Measurements from ENCODE around the gene CDH12.

DNA sequence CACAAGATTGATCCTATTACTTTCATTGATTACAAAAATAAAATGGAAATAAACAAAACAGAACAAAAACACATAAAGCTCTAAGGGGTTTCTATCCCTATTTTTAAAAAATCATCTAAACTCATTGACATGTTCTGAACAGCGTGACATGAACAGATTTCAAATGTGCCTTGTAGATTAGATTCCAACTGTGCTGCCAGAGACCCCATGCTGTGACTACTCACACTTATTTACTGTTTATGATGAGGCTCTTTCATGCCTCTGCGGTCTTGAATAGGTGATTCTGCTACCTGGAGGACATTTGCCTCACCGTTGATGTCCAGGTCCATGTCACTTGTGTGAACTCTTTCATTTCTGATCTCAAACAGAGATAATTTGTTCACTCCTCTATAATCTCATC, 990.2 kb downstream of the CDH12 start:
- TF ChIP-seq CTCF (IDR thresholded peaks at IDR 0.05; ENCODE audit: insufficient read depth, low read length, poor library complexity, severe bottlenecking) (no peak), EZH2phosphoT487 (conservative IDR thresholded peaks at IDR 0.05; ENCODE audit: low read length) (no peak)
